GM10248 (cell line): ENCODE data around the gene DNAJB1.
"Not testable (repeated sequence)": the region's sequence is repeated elsewhere in the genome, so short reads cannot be mapped to it uniquely, and the experiment has no call there.

Experiments used
- CTCF ChIA-PET: fragments of 300-600 bp; sonication (Branson Sonifier 250); formaldehyde crosslinking; extraction: SDS; loops from one replicate; lab custom pipeline; 2021; ENCODE audit warnings: antibody characterized with exemption; lab: Yijun Ruan, JAX
- POLR2A ChIA-PET: fragments of 350-650 bp; sonication (Branson Sonifier 250); formaldehyde crosslinking; extraction: SDS; loops from one replicate; lab custom pipeline; 2020; ENCODE audit warnings: antibody characterized with exemption; lab: Yijun Ruan, JAX
- DNase-seq: peaks from one replicate; pipeline ENCODE4 v3.0.0; 2012; ENCODE audit errors: extremely low spot score
- TF ChIP-seq, protein P1 (sequence below): IDR thresholded peaks from 2 replicates; pipeline ENCODE4 v1.5.1; 2012; ENCODE audit warnings: mild to moderate bottlenecking, low read depth; ENCODE audit errors: extremely low read depth, missing control alignments, control extremely low read depth

The DNAJB1 gene

GRCh38 chr19:14517840-14518505, at the start of gene DNAJB1:
DNAJB1 (minus strand) TSS chr19:14518397; CDS start chr19:14518349, 48 bp downstream.
- POLR2A ChIA-PET, result interaction anchor here (0.5 to 1.6 kb wide), 19 partner anchors 8 to 1382 kb away, joined by 3 to 9 read pairs (median 4); no protein-coding TSS in a partner anchor
- TF ChIP-seq, protein P1, sequence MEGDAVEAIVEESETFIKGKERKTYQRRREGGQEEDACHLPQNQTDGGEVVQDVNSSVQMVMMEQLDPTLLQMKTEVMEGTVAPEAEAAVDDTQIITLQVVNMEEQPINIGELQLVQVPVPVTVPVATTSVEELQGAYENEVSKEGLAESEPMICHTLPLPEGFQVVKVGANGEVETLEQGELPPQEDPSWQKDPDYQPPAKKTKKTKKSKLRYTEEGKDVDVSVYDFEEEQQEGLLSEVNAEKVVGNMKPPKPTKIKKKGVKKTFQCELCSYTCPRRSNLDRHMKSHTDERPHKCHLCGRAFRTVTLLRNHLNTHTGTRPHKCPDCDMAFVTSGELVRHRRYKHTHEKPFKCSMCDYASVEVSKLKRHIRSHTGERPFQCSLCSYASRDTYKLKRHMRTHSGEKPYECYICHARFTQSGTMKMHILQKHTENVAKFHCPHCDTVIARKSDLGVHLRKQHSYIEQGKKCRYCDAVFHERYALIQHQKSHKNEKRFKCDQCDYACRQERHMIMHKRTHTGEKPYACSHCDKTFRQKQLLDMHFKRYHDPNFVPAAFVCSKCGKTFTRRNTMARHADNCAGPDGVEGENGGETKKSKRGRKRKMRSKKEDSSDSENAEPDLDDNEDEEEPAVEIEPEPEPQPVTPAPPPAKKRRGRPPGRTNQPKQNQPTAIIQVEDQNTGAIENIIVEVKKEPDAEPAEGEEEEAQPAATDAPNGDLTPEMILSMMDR, result no peak
- CTCF ChIA-PET, result interaction anchor here (0.9 to 2.0 kb wide), 7 partner anchors 10 to 56 kb away, joined by 3 to 10 read pairs (median 6); no protein-coding TSS in a partner anchor
- DNase-seq, result peak; percentile 93

- ChIA-PET POLR2A (no interaction called here), CTCF (interaction anchor here (2.3 to 5.5 kb wide), 2 partner anchors 10 to 13 kb away, joined by 7 to 49 read pairs; no protein-coding TSS in a partner anchor)
- TF ChIP-seq, protein P1, result no peak
- DNase-seq, result no peak
Observed at GRCh38 chr19:14567079-14567478, 48.9 kb upstream of the DNAJB1 start.

- TF ChIP-seq, protein P1, result no peak
- POLR2A ChIA-PET, result no interaction called here
- no peak for DNase-seq
- CTCF ChIA-PET, result interaction anchor here (5.5 kb wide), 1 partner anchor 10 kb away, joined by 49 read pairs; no protein-coding TSS in a partner anchor
Observed at GRCh38 chr19:14566712-14567077, 48.5 kb upstream of the DNAJB1 start.

GRCh38 chr19:14565765-14566711, 47.8 kb upstream of the DNAJB1 start:
- no peak for DNase-seq
- CTCF ChIA-PET, result interaction anchor here (5.5 kb wide), 1 partner anchor 9 kb away, joined by 49 read pairs; no protein-coding TSS in a partner anchor
- POLR2A ChIA-PET, result no interaction called here
- TF ChIP-seq, protein P1, result no peak

- DNase-seq, result no peak
Observed at GRCh38 chr19:14565298-14565679, 47.1 kb upstream of the DNAJB1 start.

GRCh38 chr19:14564652-14565297, 46.6 kb upstream of the DNAJB1 start:
- CTCF ChIA-PET, result interaction anchor here (5.5 kb wide), 1 partner anchor 8 kb away, joined by 49 read pairs; no protein-coding TSS in a partner anchor
- POLR2A ChIA-PET, DNase-seq: not testable (repeated sequence)

More at GRCh38 chr19:14565298-14565679, 47.1 kb upstream of the DNAJB1 start:
- POLR2A ChIA-PET, result no interaction called here
- TF ChIP-seq, protein P1, result no peak
- CTCF ChIA-PET, result interaction anchor here (5.5 kb wide), 1 partner anchor 8 kb away, joined by 49 read pairs; no protein-coding TSS in a partner anchor
